Trophoblast cell (in vitro differentiated cells and primary cell): ENCODE measurements around the gene VWA5B1.

Source experiments
- DNase-seq, 2 donors: peaks; one replicate each; pipeline ENCODE4 v3.0.0-alpha.2; 2016
- H2AFZ ChIP-seq: 2 replicates; pipeline ENCODE4 v1.6.1; 2013; ENCODE audit warnings: low read length, moderate library complexity, mild to moderate bottlenecking; ENCODE audit not compliant: insufficient read depth, poor library complexity
- H2AK5ac ChIP-seq: 2 replicates; pipeline ENCODE4 v1.6.1; 2013; ENCODE audit warnings: mild to moderate bottlenecking, low read length
- H2BK120ac ChIP-seq: 2 replicates; pipeline ENCODE4 v1.6.1; 2013; ENCODE audit warnings: low read length, mild to moderate bottlenecking, moderate library complexity; ENCODE audit not compliant: insufficient read depth, poor library complexity
- H2BK12ac ChIP-seq: 2 replicates; pipeline ENCODE4 v1.6.1; 2013; ENCODE audit warnings: mild to moderate bottlenecking, low read length, moderate library complexity
- H2BK5ac ChIP-seq: 2 replicates; pipeline ENCODE4 v1.6.1; 2013; ENCODE audit warnings: low read length, low read depth, moderate library complexity, mild to moderate bottlenecking; ENCODE audit not compliant: poor library complexity
- H3K14ac ChIP-seq: 2 replicates; pipeline ENCODE4 v1.6.1; 2013; ENCODE audit warnings: mild to moderate bottlenecking, low read length
- H3K18ac ChIP-seq: 2 replicates; pipeline ENCODE4 v1.6.1; 2013; ENCODE audit warnings: mild to moderate bottlenecking, low read length
- H3K23ac ChIP-seq: 2 replicates; pipeline ENCODE4 v1.6.1; 2013; ENCODE audit warnings: low read length
- H3K27ac ChIP-seq: 2 replicates; pipeline ENCODE4 v1.5.1; 2013; ENCODE audit warnings: low read depth, mild to moderate bottlenecking, inconsistent platforms, low read length, moderate library complexity
- H3K27me3 ChIP-seq: 2 replicates; pipeline ENCODE4 v1.6.1; 2013; ENCODE audit warnings: inconsistent platforms, mild to moderate bottlenecking, low read length, moderate library complexity; ENCODE audit not compliant: insufficient read depth
- H3K36me3 ChIP-seq, 2 experiments: 1 replicate in 1 of 2; 2 replicates in 1 of 2; pipeline ENCODE4 v1.6.1; 2013; ENCODE audit warnings: low read length in 2 of 2, mild to moderate bottlenecking in 2 of 2, moderate library complexity in 1 of 2; ENCODE audit not compliant: insufficient read depth in 2 of 2, control insufficient read depth in 1 of 2
- H3K4ac ChIP-seq: 2 replicates; pipeline ENCODE4 v1.6.1; 2013; ENCODE audit warnings: low read depth, mild to moderate bottlenecking, low read length, moderate library complexity
- H3K4me1 ChIP-seq, 2 experiments: 1 replicate in 1 of 2; 2 replicates in 1 of 2; pipeline ENCODE4 v1.6.1; 2013; ENCODE audit warnings: low read length in 2 of 2, mild to moderate bottlenecking in 2 of 2, moderate library complexity in 1 of 2; ENCODE audit not compliant: insufficient read depth in 2 of 2, control insufficient read depth in 1 of 2
- H3K4me2 ChIP-seq: 2 replicates; pipeline ENCODE4 v1.6.1; 2013; ENCODE audit warnings: inconsistent platforms, mild to moderate bottlenecking, low read length, moderate library complexity
- H3K4me3 ChIP-seq: 2 replicates; pipeline ENCODE4 v1.5.1; 2013; ENCODE audit warnings: mild to moderate bottlenecking, low read depth, low read length, inconsistent platforms
- H3K79me1 ChIP-seq: one replicate; pipeline ENCODE4 v1.6.1; 2013; ENCODE audit warnings: low read length
- H3K79me2 ChIP-seq: 2 replicates; pipeline ENCODE4 v1.6.1; 2013; ENCODE audit warnings: low read length, mild to moderate bottlenecking; ENCODE audit not compliant: control insufficient read depth, insufficient read depth, poor library complexity
- H3K9ac ChIP-seq: 2 replicates; pipeline ENCODE4 v1.6.1; 2013; ENCODE audit warnings: mild to moderate bottlenecking, low read length
- H3K9me3 ChIP-seq: 2 replicates; pipeline ENCODE4 v1.6.1; 2013; ENCODE audit warnings: low read depth, mild to moderate bottlenecking, control low read depth, inconsistent platforms, low read length; ENCODE audit not compliant: insufficient read depth
- H4K12ac ChIP-seq: 2 replicates; pipeline ENCODE4 v1.6.1; 2013; ENCODE audit warnings: low read depth, mild to moderate bottlenecking, low read length, moderate library complexity
- H4K8ac ChIP-seq: 2 replicates; pipeline ENCODE4 v1.6.1; 2013; ENCODE audit warnings: low read depth, mild to moderate bottlenecking, low read length, moderate library complexity
- H4K91ac ChIP-seq: one replicate; pipeline ENCODE4 v1.6.1; 2013; ENCODE audit warnings: low read depth, mild to moderate bottlenecking, low read length, moderate library complexity
- WGBS: extraction: QIAGEN DNeasy Blood & Tissue Kit; methylation state at CpG from one replicate; pipeline ENCODE4 v1.1.7; 2013; ENCODE audit warnings: missing lambda C conversion rate; ENCODE audit not compliant: insufficient read length, insufficient coverage; ENCODE audit errors: extremely low coverage; 5-methylcytosine and 5-hydroxymethylcytosine counted together

Gene VWA5B1

GRCh38 chr1:20370698-20371097 lies 80.0 kb downstream of the VWA5B1 start:
- WGBS: no CpG with 5 or more reads among the region's 8 CpGs

GRCh38 chr1:20371411-20371810 lies 80.7 kb downstream of the VWA5B1 start:
- Histone ChIP-seq H2BK5ac (no peak overlapping the region), H4K12ac (no peak overlapping the region), H3K18ac (no peak overlapping the region), H3K4me1 (peaks cover 4 to 6% of the 10 kb centered on the region in 2 experiments), H3K36me3 (no peaks in the 10 kb centered on the region), H2BK12ac (no peak overlapping the region), H3K79me2 (no peaks in the 10 kb centered on the region), H4K8ac (no peak overlapping the region), H3K9me3 (peaks cover 1% of the 10 kb centered on the region), H3K14ac (no peak overlapping the region), H3K79me1 (no peaks in the 10 kb centered on the region), H2BK120ac (no peak overlapping the region), H3K4me2 (no peak overlapping the region), H3K23ac (no peak overlapping the region), H3K9ac (no peak overlapping the region), H4K91ac (no peak overlapping the region), H2AK5ac (no peak overlapping the region), H3K27me3 (peaks cover 13% of the 10 kb centered on the region), H3K4ac (no peak overlapping the region), H3K4me3 (no peak overlapping the region), H3K27ac (no peak overlapping the region), H2AFZ (no peak overlapping the region)
- peak in 1 of 2 donors; percentile 7 for DNase-seq
- no CpG with 5 or more reads among the region's 6 CpGs for WGBS

More at GRCh38 chr1:20370698-20371097, 80.0 kb downstream of the VWA5B1 start:
- Histone ChIP-seq H3K4me2 (no peak overlapping the region), H2BK120ac (no peak overlapping the region), H3K79me1 (no peaks in the 10 kb centered on the region), H3K36me3 (no peaks in the 10 kb centered on the region), H4K8ac (no peak overlapping the region), H3K27me3 (peaks cover 20% of the 10 kb centered on the region), H3K4me1 (peaks cover 6 to 7% of the 10 kb centered on the region in 2 experiments), H2BK5ac (no peak overlapping the region), H3K18ac (no peak overlapping the region), H2AK5ac (no peak overlapping the region), H4K91ac (no peak overlapping the region), H3K14ac (no peak overlapping the region), H3K27ac (no peak overlapping the region), H3K4me3 (no peak overlapping the region), H3K4ac (no peak overlapping the region), H3K9me3 (peaks cover 1% of the 10 kb centered on the region), H4K12ac (no peak overlapping the region), H2AFZ (no peak overlapping the region), H2BK12ac (no peak overlapping the region), H3K9ac (no peak overlapping the region), H3K79me2 (no peaks in the 10 kb centered on the region), H3K23ac (no peak overlapping the region)
- no peak for DNase-seq

GRCh38 chr1:20371883-20372282 lies 81.2 kb downstream of the VWA5B1 start:
- Histone ChIP-seq H3K4me1 (peaks cover 2 to 3% of the 10 kb centered on the region in 2 experiments), H3K23ac (no peak overlapping the region), H2BK5ac (no peak overlapping the region), H2BK12ac (no peak overlapping the region), H3K9me3 (peaks cover 1% of the 10 kb centered on the region), H2AK5ac (no peak overlapping the region), H3K4me3 (no peak overlapping the region), H3K4ac (no peak overlapping the region), H4K8ac (no peak overlapping the region), H4K12ac (no peak overlapping the region), H3K9ac (no peak overlapping the region), H3K14ac (no peak overlapping the region), H3K36me3 (no peaks in the 10 kb centered on the region), H3K27me3 (peaks cover 9% of the 10 kb centered on the region), H3K4me2 (no peak overlapping the region), H4K91ac (no peak overlapping the region), H3K27ac (no peak overlapping the region), H3K18ac (no peak overlapping the region), H2BK120ac (no peak overlapping the region), H3K79me2 (no peaks in the 10 kb centered on the region), H2AFZ (no peak overlapping the region), H3K79me1 (no peaks in the 10 kb centered on the region)
- WGBS: no CpG with 5 or more reads among the region's 2 CpGs
- DNase-seq: no peak

DNA sequence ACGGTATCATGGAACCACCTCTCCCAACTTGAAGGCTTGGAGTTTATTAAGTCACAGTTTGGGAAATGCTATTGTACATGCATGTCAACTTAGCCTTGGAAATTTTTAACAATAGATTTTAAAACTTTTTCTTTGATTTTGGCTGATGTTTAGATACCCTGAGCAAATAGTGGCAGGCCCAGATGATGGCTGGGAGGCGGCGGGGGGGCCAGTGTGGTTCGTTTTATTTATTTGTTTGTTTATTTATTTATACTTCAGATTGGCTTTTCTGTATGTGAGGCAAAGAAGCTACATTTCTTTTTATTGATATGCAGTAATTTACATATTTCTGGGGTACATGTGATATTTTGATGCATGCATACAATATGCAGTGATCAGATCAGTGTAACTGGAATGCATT lies 82.0 kb downstream of the VWA5B1 start:
- DNase-seq: no peak
- no peak overlapping the region for H3K4me2 ChIP-seq

More for the DNA sequence above, 82.0 kb downstream of the VWA5B1 start:
- Histone ChIP-seq H3K79me1 (no peaks in the 10 kb centered on the region), H2BK120ac (no peak overlapping the region), H3K4me3 (no peak overlapping the region), H4K8ac (no peak overlapping the region), H2AFZ (no peak overlapping the region), H3K4me1 (peaks cover 2 to 3% of the 10 kb centered on the region in 2 experiments), H3K9ac (no peak overlapping the region), H3K9me3 (peaks cover 1% of the 10 kb centered on the region), H2BK5ac (no peak overlapping the region), H3K14ac (no peak overlapping the region), H3K18ac (no peak overlapping the region), H3K27me3 (peaks cover under 1% of the 10 kb centered on the region), H3K4ac (no peak overlapping the region), H3K27ac (no peak overlapping the region), H3K79me2 (no peaks in the 10 kb centered on the region), H4K91ac (no peak overlapping the region), H2BK12ac (no peak overlapping the region), H3K36me3 (no peaks in the 10 kb centered on the region), H3K23ac (no peak overlapping the region), H4K12ac (no peak overlapping the region), H2AK5ac (no peak overlapping the region)
- WGBS: no CpG with 5 or more reads among the region's 4 CpGs
